ENCODE measurements around the gene TEX11. TPM values are rescaled to one million over a fixed set of nuclear protein-coding genes. Genes with fewer than 3 reads are reported as not detected.

Gene TEX11
- total RNA-seq, 2 experiments from 2014 or later: not detected

GRCh38 chrX:70498129-70498528 is 410.4 kb downstream of the TEX11 start:
- H3K9me2 ChIP-seq (ENCODE audit: insufficient read depth, low read length): no peaks in the 10 kb centered on the region
- ChIA-PET CTCF (ENCODE audit: unreplicated experiment) (no interaction called here), POLR2A (no interaction called here)
- H3K4me2 ChIP-seq (ENCODE audit: low read length): no peak overlapping the region
- H3K79me2 ChIP-seq (ENCODE audit: insufficient read depth, low read depth, low read length): no peaks in the 10 kb centered on the region
- H3K9me3 ChIP-seq (ENCODE audit: low read length): no peaks in the 10 kb centered on the region
- H3K27ac ChIP-seq (ENCODE audit: low read depth, low read length, poor library complexity, severe bottlenecking): no peak overlapping the region
- BruUV-seq (replicated peaks): no TSS peak
- H3K4me1 ChIP-seq (ENCODE audit: insufficient read depth, low read length, poor library complexity, severe bottlenecking): no peaks in the 10 kb centered on the region
- no peak overlapping the region for H2AFZ ChIP-seq (ENCODE audit: low read length)
- DNase-seq (ENCODE audit: low spot score): no peak
- H3K4me3 ChIP-seq (ENCODE audit: low read depth, low read length, poor library complexity, severe bottlenecking): no peak overlapping the region
- intact Hi-C loops (cut with micrococcal nuclease; ENCODE audit: unreplicated experiment): no loop called here
- H3K36me3 ChIP-seq (ENCODE audit: insufficient read depth, low read length): no peaks in the 10 kb centered on the region
- no peaks in the 10 kb centered on the region for H4K20me1 ChIP-seq (ENCODE audit: insufficient read depth, low read length)
- TF ChIP-seq EZH2phosphoT487 (IDR thresholded peaks at IDR 0.05; ENCODE audit: borderline replicate concordance, low read depth, low read length): no peak
- TF ChIP-seq, protein P1, sequence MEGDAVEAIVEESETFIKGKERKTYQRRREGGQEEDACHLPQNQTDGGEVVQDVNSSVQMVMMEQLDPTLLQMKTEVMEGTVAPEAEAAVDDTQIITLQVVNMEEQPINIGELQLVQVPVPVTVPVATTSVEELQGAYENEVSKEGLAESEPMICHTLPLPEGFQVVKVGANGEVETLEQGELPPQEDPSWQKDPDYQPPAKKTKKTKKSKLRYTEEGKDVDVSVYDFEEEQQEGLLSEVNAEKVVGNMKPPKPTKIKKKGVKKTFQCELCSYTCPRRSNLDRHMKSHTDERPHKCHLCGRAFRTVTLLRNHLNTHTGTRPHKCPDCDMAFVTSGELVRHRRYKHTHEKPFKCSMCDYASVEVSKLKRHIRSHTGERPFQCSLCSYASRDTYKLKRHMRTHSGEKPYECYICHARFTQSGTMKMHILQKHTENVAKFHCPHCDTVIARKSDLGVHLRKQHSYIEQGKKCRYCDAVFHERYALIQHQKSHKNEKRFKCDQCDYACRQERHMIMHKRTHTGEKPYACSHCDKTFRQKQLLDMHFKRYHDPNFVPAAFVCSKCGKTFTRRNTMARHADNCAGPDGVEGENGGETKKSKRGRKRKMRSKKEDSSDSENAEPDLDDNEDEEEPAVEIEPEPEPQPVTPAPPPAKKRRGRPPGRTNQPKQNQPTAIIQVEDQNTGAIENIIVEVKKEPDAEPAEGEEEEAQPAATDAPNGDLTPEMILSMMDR (conservative IDR thresholded peaks at IDR 0.05; ENCODE audit: low read length): no peak

DNA sequence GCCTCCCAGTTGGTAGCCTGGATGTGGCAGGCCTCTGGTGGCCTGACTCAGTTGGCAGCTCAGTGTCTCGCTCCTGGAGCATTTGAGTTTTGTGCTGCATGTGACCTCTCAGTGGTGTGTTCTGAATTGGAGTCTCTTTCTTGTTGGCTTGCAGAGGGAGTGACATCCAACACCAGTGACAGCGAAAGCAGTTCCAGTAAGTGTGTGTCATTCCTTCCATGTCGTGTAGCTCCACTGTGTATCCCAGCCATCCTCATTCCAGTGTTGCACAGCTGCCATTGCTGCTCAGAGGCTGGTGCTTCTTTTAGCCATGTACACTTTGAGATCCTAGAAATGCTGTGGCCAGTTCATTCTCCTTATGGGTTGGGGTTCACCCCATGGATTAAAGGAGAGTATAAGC is 411.5 kb downstream of the TEX11 start:
- no peak overlapping the region for H3K4me3 ChIP-seq (ENCODE audit: low read depth, low read length, poor library complexity, severe bottlenecking)
- no peaks in the 10 kb centered on the region for H3K79me2 ChIP-seq (ENCODE audit: insufficient read depth, low read depth, low read length)
- TF ChIP-seq EZH2phosphoT487 (IDR thresholded peaks at IDR 0.05; ENCODE audit: borderline replicate concordance, low read depth, low read length): no peak
- BruUV-seq (replicated peaks): no TSS peak
- DNase-seq (ENCODE audit: low spot score): no peak
- intact Hi-C loops (cut with micrococcal nuclease; ENCODE audit: unreplicated experiment): no loop called here
- H3K27ac ChIP-seq (ENCODE audit: low read depth, low read length, poor library complexity, severe bottlenecking): no peak overlapping the region
- H3K9me3 ChIP-seq (ENCODE audit: low read length): no peaks in the 10 kb centered on the region
- ChIA-PET CTCF (ENCODE audit: unreplicated experiment) (no interaction called here), POLR2A (no interaction called here)
- no peak overlapping the region for H2AFZ ChIP-seq (ENCODE audit: low read length)
- no peaks in the 10 kb centered on the region for H3K9me2 ChIP-seq (ENCODE audit: insufficient read depth, low read length)
- H4K20me1 ChIP-seq (ENCODE audit: insufficient read depth, low read length): no peaks in the 10 kb centered on the region
- H3K4me2 ChIP-seq (ENCODE audit: low read length): no peak overlapping the region
- no peaks in the 10 kb centered on the region for H3K4me1 ChIP-seq (ENCODE audit: insufficient read depth, low read length, poor library complexity, severe bottlenecking)
- no peaks in the 10 kb centered on the region for H3K36me3 ChIP-seq (ENCODE audit: insufficient read depth, low read length)

GRCh38 chrX:70496491-70496890 is 412.0 kb downstream of the TEX11 start:
- no peak for TF ChIP-seq EZH2phosphoT487 (IDR thresholded peaks at IDR 0.05; ENCODE audit: borderline replicate concordance, low read depth, low read length)
- TF ChIP-seq, protein P1 (conservative IDR thresholded peaks at IDR 0.05; ENCODE audit: low read length): no peak
- no peaks in the 10 kb centered on the region for H3K79me2 ChIP-seq (ENCODE audit: insufficient read depth, low read depth, low read length)
- DNase-seq (ENCODE audit: low spot score): no peak
- no peak overlapping the region for H2AFZ ChIP-seq (ENCODE audit: low read length)
- POLR2A ChIA-PET: no interaction called here
- no peaks in the 10 kb centered on the region for H3K9me3 ChIP-seq (ENCODE audit: low read length)
- intact Hi-C loops (cut with micrococcal nuclease; ENCODE audit: unreplicated experiment): no loop called here
- no peaks in the 10 kb centered on the region for H3K4me1 ChIP-seq (ENCODE audit: insufficient read depth, low read length, poor library complexity, severe bottlenecking)
- no peaks in the 10 kb centered on the region for H3K9me2 ChIP-seq (ENCODE audit: insufficient read depth, low read length)
- no peaks in the 10 kb centered on the region for H3K36me3 ChIP-seq (ENCODE audit: insufficient read depth, low read length)
- CTCF ChIA-PET (ENCODE audit: unreplicated experiment): no interaction called here
- no peak overlapping the region for H3K4me2 ChIP-seq (ENCODE audit: low read length)
- no peaks in the 10 kb centered on the region for H4K20me1 ChIP-seq (ENCODE audit: insufficient read depth, low read length)
- no peak overlapping the region for H3K27ac ChIP-seq (ENCODE audit: low read depth, low read length, poor library complexity, severe bottlenecking)
- BruUV-seq (replicated peaks): no TSS peak
- no peak overlapping the region for H3K4me3 ChIP-seq (ENCODE audit: low read depth, low read length, poor library complexity, severe bottlenecking)
